ENCODE measurements around the gene LPCAT4.

LPCAT4 gene

DNA sequence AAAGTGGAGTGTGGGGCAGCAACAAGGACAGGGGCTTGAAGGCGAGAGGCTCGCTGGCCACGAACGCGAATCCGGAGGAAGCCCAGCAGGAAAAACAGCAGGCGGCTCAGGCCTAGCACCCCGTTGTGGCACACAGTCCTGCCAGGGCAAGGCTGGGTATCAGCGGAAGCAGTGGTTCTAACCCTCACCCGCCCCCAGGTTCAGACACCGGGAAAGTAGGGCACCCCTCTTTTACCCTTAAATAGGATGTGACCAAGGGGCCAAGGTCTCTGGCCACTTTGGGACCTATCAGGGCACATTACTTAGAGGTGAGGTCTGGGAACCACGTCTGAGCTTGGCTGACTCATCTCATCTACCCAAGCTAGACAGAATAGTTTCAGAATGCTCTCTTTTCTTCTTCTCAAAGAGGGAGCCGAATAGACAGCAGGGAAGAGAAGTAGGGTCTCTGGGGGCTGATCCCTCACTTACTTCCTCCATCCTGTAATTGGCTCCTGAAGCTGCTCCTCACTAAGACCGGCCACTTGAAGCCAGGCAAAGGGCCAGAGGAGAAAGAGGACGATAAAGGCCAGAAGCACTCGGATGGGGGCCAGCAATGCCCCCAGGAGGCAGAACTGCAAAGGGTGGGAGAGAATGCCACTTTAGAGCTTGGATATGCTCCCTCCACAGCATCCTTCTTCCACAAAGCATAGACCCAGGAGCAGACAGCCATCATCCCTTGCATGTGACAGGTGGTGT, 1.7 kb downstream of the LPCAT4 start:
- no peak overlapping the region for H3K4me3 ChIP-seq (ENCODE audit: low read depth, low read length)
- DNase-seq (ENCODE audit: low read depth): no peak

GRCh38 chr15:34364041-34364440, 3.0 kb downstream of the LPCAT4 start:
- TF ChIP-seq CTCF (conservative IDR thresholded peaks at IDR 0.05; ENCODE audit: low read depth, low read length): no peak
- no peak for DNase-seq (ENCODE audit: low read depth)
- H3K4me3 ChIP-seq (ENCODE audit: low read depth, low read length): no peak overlapping the region

More for the DNA sequence above, 1.7 kb downstream of the LPCAT4 start:
- TF ChIP-seq CTCF (conservative IDR thresholded peaks at IDR 0.05; ENCODE audit: low read depth, low read length): no peak

GRCh38 chr15:34362047-34362773, 4.8 kb downstream of the LPCAT4 start:
- H3K4me3 ChIP-seq (ENCODE audit: low read depth, low read length): no peak overlapping the region
- TF ChIP-seq CTCF (conservative IDR thresholded peaks at IDR 0.05; ENCODE audit: low read depth, low read length): no peak
- no peak for DNase-seq (ENCODE audit: low read depth)

DNA sequence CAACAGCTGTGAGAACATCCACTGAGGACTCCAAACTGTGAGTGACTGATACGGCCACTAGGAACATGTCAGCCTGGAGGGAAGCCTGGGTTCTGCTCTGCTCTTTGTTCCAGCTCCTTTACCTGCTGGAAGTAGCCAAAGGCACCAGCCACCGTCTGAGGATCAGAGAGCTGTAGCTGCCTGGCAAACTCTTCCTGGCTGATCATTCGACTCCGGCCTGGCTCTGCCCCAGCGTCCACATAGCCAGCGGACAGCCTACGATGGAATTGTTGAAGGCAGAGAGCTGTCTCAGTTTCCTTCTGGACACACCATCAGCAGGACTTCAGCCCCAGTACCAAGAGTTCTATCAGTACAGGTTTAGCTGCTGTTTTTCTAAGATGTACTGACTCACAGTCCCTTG, 5.7 kb downstream of the LPCAT4 start:
- DNase-seq (ENCODE audit: low read depth): no peak
- no peak overlapping the region for H3K4me3 ChIP-seq (ENCODE audit: low read depth, low read length)
- TF ChIP-seq CTCF (conservative IDR thresholded peaks at IDR 0.05; ENCODE audit: low read depth, low read length): no peak

- TF ChIP-seq CTCF (conservative IDR thresholded peaks at IDR 0.05; ENCODE audit: low read depth, low read length): no peak
These were observed 6.7 kb downstream of the LPCAT4 start for GRCh38 chr15:34360298-34360697.

DNA sequence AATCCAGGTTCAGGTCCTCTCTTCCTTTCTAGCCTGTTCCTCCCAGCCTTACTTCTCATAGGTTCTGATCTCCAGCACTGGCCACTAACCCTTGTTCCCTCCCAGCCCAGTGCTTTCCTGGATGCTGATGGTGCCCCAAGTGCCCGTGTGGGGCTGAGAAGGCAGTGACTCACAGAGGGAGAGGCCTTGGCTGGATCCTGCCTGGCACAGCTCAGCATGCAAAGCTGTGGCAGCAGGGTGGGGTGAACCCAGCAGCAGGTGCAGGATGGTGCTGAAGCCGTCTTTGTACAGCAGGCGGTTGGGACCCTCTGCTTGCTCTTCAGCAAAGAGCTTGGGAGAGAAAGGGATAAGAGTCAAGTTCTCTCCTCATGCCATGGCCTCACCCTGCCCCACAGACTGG, 7.6 kb downstream of the LPCAT4 start:
- TF ChIP-seq CTCF (conservative IDR thresholded peaks at IDR 0.05; ENCODE audit: low read depth, low read length): no peak
- no peak overlapping the region for H3K4me3 ChIP-seq (ENCODE audit: low read depth, low read length)
- DNase-seq (ENCODE audit: low read depth): no peak

More at GRCh38 chr15:34360298-34360697, 6.7 kb downstream of the LPCAT4 start:
- DNase-seq (ENCODE audit: low read depth): no peak
- no peak overlapping the region for H3K4me3 ChIP-seq (ENCODE audit: low read depth, low read length)
